Keratinocyte (primary cell): Measurements from ENCODE around the gene ATP5F1D. TPM values are rescaled to one million over a fixed set of nuclear protein-coding genes. Genes with fewer than 3 reads are reported as not detected.

Experiments used
- DNase-seq: peaks from one replicate; pipeline ENCODE4 v3.0.0-alpha.2; 2011; ENCODE audit warnings: low read depth, missing footprints, low spot score
- FAIRE-seq: peaks from 2 replicates; lab custom pipeline; 2011; peaks lifted over from hg19 to GRCh38; lab: Jason Lieb, UNC
- H2AFZ ChIP-seq: 2 replicates; pipeline ENCODE4 v1.6.0; 2012; ENCODE audit warnings: low read length, control low read depth, inconsistent platforms; ENCODE audit not compliant: control insufficient read depth
- H3K27ac ChIP-seq: 2 replicates; pipeline ENCODE4 v1.5.1; 2011; ENCODE audit warnings: low read length; ENCODE audit not compliant: control insufficient read depth, insufficient read depth
- H3K27me3 ChIP-seq: 3 replicates; pipeline ENCODE4 v1.6.0; 2011; ENCODE audit warnings: low read length; ENCODE audit not compliant: control insufficient read depth, insufficient read depth; ENCODE audit errors: extremely low read depth
- H3K36me3 ChIP-seq, 2 experiments: 2 replicates in 1 of 2; 3 replicates in 1 of 2; pipeline ENCODE4 v1.5.1; 2011; ENCODE audit warnings: low read length in 2 of 2, mild to moderate bottlenecking in 1 of 2; ENCODE audit not compliant: control insufficient read depth in 2 of 2, insufficient read depth in 2 of 2; ENCODE audit errors: extremely low read depth in 1 of 2
- H3K4me1 ChIP-seq: 3 replicates; pipeline ENCODE4 v1.5.1; 2011; ENCODE audit warnings: low read length; ENCODE audit not compliant: control insufficient read depth, insufficient read depth; ENCODE audit errors: extremely low read depth
- H3K4me2 ChIP-seq: 3 replicates; pipeline ENCODE4 v1.6.0; 2011; ENCODE audit warnings: low read depth, low read length; ENCODE audit not compliant: control insufficient read depth, insufficient read depth; ENCODE audit errors: extremely low read depth
- H3K4me3 ChIP-seq, 3 experiments: fragments of 200-600 bp in 1 of 3; sonication (generic) in 1 of 3; 2 replicates in 2 of 3; 3 replicates in 1 of 3; pipeline ENCODE4 v1.5.1; 2011 to 2016; ENCODE audit warnings: low read length in 3 of 3, mild to moderate bottlenecking in 3 of 3, control low read depth in 2 of 3, inconsistent platforms in 1 of 3, low read depth in 1 of 3, mixed read lengths in 1 of 3, mixed run types in 1 of 3, moderate library complexity in 1 of 3; ENCODE audit not compliant: control insufficient read depth in 2 of 3, insufficient read depth in 2 of 3; ENCODE audit errors: extremely low read depth in 1 of 3
- H3K79me2 ChIP-seq: 2 replicates; pipeline ENCODE4 v1.6.0; 2012; ENCODE audit warnings: low read length; ENCODE audit not compliant: control insufficient read depth, insufficient read depth
- H3K9ac ChIP-seq: 3 replicates; pipeline ENCODE4 v1.6.0; 2011; ENCODE audit warnings: low read length; ENCODE audit not compliant: control insufficient read depth, insufficient read depth; ENCODE audit errors: extremely low read depth
- H3K9me1 ChIP-seq: 3 replicates; pipeline ENCODE4 v1.6.0; 2011; ENCODE audit warnings: low read length; ENCODE audit not compliant: control insufficient read depth, insufficient read depth; ENCODE audit errors: extremely low read depth
- H3K9me3 ChIP-seq: 2 replicates; pipeline ENCODE4 v1.5.1; 2012; ENCODE audit warnings: low read depth, low read length; ENCODE audit not compliant: control insufficient read depth
- H4K20me1 ChIP-seq: 3 replicates; pipeline ENCODE4 v1.6.0; 2011; ENCODE audit warnings: low read length; ENCODE audit not compliant: control insufficient read depth, insufficient read depth; ENCODE audit errors: extremely low read depth
- CTCF ChIP-seq, 3 experiments: IDR thresholded peaks in 1 of 3; conservative IDR thresholded peaks in 1 of 3; optimal IDR thresholded peaks in 1 of 3; 2 replicates in 2 of 3; 3 replicates in 1 of 3; pipeline versions ENCODE3 to v1.5.1; 2011; ENCODE audit warnings: low read length in 3 of 3, mild to moderate bottlenecking in 3 of 3, moderate library complexity in 2 of 3, control low read depth in 1 of 3, inconsistent platforms in 1 of 3; ENCODE audit not compliant: insufficient read depth in 2 of 3; ENCODE audit errors: extremely low read depth in 1 of 3
- EZH2 ChIP-seq: IDR thresholded peaks from one replicate; pipeline ENCODE4 v1.6.1; 2012; ENCODE audit warnings: inconsistent platforms, mild to moderate bottlenecking, low read length, moderate library complexity
- dilution Hi-C: fragments of 300-500 bp; cut with MboI; formaldehyde crosslinking; loops from one replicate; pipeline ENCODE4 v1.7.0; 2020; ENCODE audit warnings: low sequenced_read_pairs; ENCODE audit not compliant: extremely low pct_ligation_motif_present
- polyA plus RNA-seq, 5 experiments: library from polyadenylated mRNA; depleted of rRNA in 3 of 5; stranded (reverse) in 3 of 5; stranded (forward) in 1 of 5; unstranded in 1 of 5; fragments of >200 nt; gene quantifications; 1 replicate in 1 of 5; 2 replicates in 3 of 5; 3 replicates in 1 of 5; pipeline versions ENCODE4 v1.2.1 to v1.2.3, GENCODE V29; 2011 to 2012; ENCODE audit warnings: missing spikeins in 2 of 5, low read depth in 1 of 5, low replicate concordance in 1 of 5

Gene ATP5F1D
- polyA plus RNA-seq, 1 donor (not counting 4 experiments of a cell fraction or from before 2014, with no cell fraction given), result 51.3 TPM

- no peak overlapping the region for H3K4me3 ChIP-seq
- peak overlapping the region; percentile 33 for H3K9ac ChIP-seq
- no peak overlapping the region for H2AFZ ChIP-seq
- peak overlapping the region; percentile 60 for H3K27ac ChIP-seq
- peaks cover 7% of the 10 kb centered on the region for H3K79me2 ChIP-seq
- FAIRE-seq, result no peak
- H3K27me3 ChIP-seq, result peaks cover 4% of the 10 kb centered on the region
- H4K20me1 ChIP-seq, result no peaks in the 10 kb centered on the region
- peaks cover 56% of the 10 kb centered on the region for H3K4me1 ChIP-seq
- dilution Hi-C loops, result no loop called here
- no peak for DNase-seq
- TF ChIP-seq CTCF (optimal IDR thresholded peaks at IDR 0.05 in 1 of 3, IDR thresholded peaks at IDR 0.05 in 1 of 3, conservative IDR thresholded peaks at IDR 0.05 in 1 of 3; ENCODE audit: extremely low read depth in 1 of 3, insufficient read depth in 2 of 3, low read length in 3 of 3), result no peak
- H3K4me2 ChIP-seq, result peak overlapping the region; percentile 48
- H3K36me3 ChIP-seq, result peaks cover 0 to 5% of the 10 kb centered on the region in 2 experiments
- no peaks in the 10 kb centered on the region for H3K9me3 ChIP-seq
- peaks cover 2% of the 10 kb centered on the region for H3K9me1 ChIP-seq
Measured at GRCh38 chr19:1264801-1265614, 23.5 kb downstream of the ATP5F1D start.

- Histone ChIP-seq H3K4me1 (peaks cover 58% of the 10 kb centered on the region), H2AFZ (no peak overlapping the region)
- no peak for DNase-seq
Measured at GRCh38 chr19:1265615-1266128, 24.1 kb downstream of the ATP5F1D start.

More at GRCh38 chr19:1265615-1266128, 24.1 kb downstream of the ATP5F1D start:
- TF ChIP-seq CTCF (optimal IDR thresholded peaks at IDR 0.05 in 1 of 3, IDR thresholded peaks at IDR 0.05 in 1 of 3, conservative IDR thresholded peaks at IDR 0.05 in 1 of 3; ENCODE audit: extremely low read depth in 1 of 3, insufficient read depth in 2 of 3, low read length in 3 of 3), result no peak
- no peak for TF ChIP-seq EZH2
- Histone ChIP-seq H4K20me1 (no peaks in the 10 kb centered on the region), H3K9me1 (peaks cover 2% of the 10 kb centered on the region), H3K4me2 (peak overlapping the region; percentile 82), H3K4me3 (peak overlapping the region; percentile 11 to 59 (median 40)), H3K27me3 (peaks cover 4% of the 10 kb centered on the region), H3K79me2 (peaks cover 14% of the 10 kb centered on the region), H3K9me3 (no peaks in the 10 kb centered on the region), H3K27ac (peak overlapping the region; percentile 52), H3K36me3 (peaks cover 0 to 7% of the 10 kb centered on the region in 2 experiments), H3K9ac (peak overlapping the region; percentile 50)
- no peak for FAIRE-seq
- dilution Hi-C loops, result no loop called here
